ENCODE data around the gene FASTK. TPM values are rescaled to one million over a fixed set of nuclear protein-coding genes. Genes with fewer than 3 reads are reported as not detected.

Gene FASTK
- total RNA-seq, 4 donors from 2014 or later: 121 to 241 (median 144) TPM

GRCh38 chr7:151082141-151083070 lies 1.8 kb upstream of the FASTK start:
- Histone ChIP-seq H3K4me1 (peaks cover 33 to 60% (median 47%) of the 10 kb centered on the region in 4 donors), H3K9me3 (no peaks in the 10 kb centered on the region), H3K27ac (peak overlapping the region; percentile 93 to 98 (median 97)), H3K27me3 (no peaks in the 10 kb centered on the region), H3K36me3 (no peaks in the 10 kb centered on the region), H3K4me3 (peak overlapping the region; percentile 58 to 88 (median 83))
- DNase-seq: no peak
- TF ChIP-seq POLR2AphosphoS5 (IDR thresholded peaks at IDR 0.05) (no peak), EP300 (IDR thresholded peaks at IDR 0.05; ENCODE audit: low read depth) (no peak), POLR2A (IDR thresholded peaks at IDR 0.05) (no peak)
- TF ChIP-seq, protein P1, sequence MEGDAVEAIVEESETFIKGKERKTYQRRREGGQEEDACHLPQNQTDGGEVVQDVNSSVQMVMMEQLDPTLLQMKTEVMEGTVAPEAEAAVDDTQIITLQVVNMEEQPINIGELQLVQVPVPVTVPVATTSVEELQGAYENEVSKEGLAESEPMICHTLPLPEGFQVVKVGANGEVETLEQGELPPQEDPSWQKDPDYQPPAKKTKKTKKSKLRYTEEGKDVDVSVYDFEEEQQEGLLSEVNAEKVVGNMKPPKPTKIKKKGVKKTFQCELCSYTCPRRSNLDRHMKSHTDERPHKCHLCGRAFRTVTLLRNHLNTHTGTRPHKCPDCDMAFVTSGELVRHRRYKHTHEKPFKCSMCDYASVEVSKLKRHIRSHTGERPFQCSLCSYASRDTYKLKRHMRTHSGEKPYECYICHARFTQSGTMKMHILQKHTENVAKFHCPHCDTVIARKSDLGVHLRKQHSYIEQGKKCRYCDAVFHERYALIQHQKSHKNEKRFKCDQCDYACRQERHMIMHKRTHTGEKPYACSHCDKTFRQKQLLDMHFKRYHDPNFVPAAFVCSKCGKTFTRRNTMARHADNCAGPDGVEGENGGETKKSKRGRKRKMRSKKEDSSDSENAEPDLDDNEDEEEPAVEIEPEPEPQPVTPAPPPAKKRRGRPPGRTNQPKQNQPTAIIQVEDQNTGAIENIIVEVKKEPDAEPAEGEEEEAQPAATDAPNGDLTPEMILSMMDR (IDR thresholded peaks at IDR 0.05): no peak
- 0 to 28% methylated on average over 7 to 20 of the region's 42 CpGs for WGBS, 2 donors (ENCODE audit: low coverage in 1 of 2)
- intact Hi-C loops (cut with DNase I; ENCODE audit: low total_unique reads): no loop called here
- in situ Hi-C loops (cut with MboI; ENCODE audit: low pct_ligation_motif_present in 1 of 4, low pct_unique_long_range_greater_than_20kb in 1 of 4, low sequenced_read_pairs in 3 of 4): no loop called here

DNA sequence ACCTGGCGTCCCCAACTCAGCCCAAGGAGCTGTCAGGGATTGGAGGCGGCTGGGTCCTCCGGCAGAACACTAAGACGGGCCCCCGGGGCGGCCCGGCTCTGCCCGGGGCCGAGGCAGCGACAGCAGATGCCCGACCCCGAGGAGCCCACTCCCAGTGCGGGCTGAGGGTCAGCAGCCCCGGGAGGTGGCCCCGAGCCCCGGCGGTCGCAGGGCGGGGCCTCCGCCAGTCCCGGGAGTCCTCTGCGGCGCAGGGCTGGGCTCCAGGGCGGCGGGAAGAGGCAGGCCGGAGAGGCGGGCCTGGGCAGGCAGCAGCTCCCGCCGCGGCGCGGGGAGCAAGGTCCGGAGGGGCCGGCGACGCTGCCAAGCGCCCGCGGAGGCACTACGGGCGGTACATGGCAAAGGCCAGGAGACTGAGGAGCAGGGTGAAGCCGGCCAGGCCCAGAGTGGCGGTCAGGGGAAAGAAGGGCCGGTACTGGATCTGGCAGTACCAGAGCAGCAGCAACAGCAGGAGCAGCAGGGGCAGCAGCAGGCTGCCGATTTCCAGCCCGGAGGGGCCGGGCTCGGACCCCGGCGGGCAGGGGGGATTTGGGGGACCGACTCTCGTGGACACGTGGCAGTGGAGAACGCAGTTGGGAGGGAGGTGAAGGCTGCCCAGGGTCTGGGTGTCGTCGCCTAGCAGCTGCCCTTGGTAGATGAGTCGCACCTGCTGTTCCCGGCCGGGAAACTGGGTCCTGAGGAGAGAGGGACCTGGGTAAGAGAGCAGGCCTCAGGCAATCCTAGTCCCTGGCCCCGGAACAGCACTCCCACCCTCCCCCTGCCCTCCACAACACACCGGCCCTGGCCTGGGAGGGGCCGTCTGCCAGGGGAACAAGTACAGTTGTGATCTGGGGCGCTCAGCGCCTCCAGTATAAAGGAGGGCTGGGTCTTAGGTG lies 827 bp upstream of the FASTK start:
- H3K9me3 ChIP-seq: no peaks in the 10 kb centered on the region
- H3K36me3 ChIP-seq: no peaks in the 10 kb centered on the region
- no peaks in the 10 kb centered on the region for H3K27me3 ChIP-seq
- in situ Hi-C loops (cut with MboI; ENCODE audit: low pct_ligation_motif_present in 1 of 4, low pct_unique_long_range_greater_than_20kb in 1 of 4, low sequenced_read_pairs in 3 of 4): no loop called here
- WGBS, 2 donors (ENCODE audit: low coverage in 1 of 2): 0 to 41% methylated on average over 7 to 45 of the region's 64 CpGs
- H3K27ac ChIP-seq: peak overlapping the region; percentile 93 to 98 (median 97)
- no peak for TF ChIP-seq POLR2AphosphoS5 (IDR thresholded peaks at IDR 0.05)
- no peak for TF ChIP-seq EP300 (IDR thresholded peaks at IDR 0.05; ENCODE audit: low read depth)
- TF ChIP-seq POLR2A (IDR thresholded peaks at IDR 0.05): no peak
- TF ChIP-seq, protein P1 (IDR thresholded peaks at IDR 0.05): no peak
- peak overlapping the region; percentile 28 to 88 (median 80) for H3K4me3 ChIP-seq
- intact Hi-C loops (cut with DNase I; ENCODE audit: low total_unique reads): no loop called here
- DNase-seq: peak; percentile 59
- peaks cover 33 to 62% (median 45%) of the 10 kb centered on the region in 4 donors for H3K4me1 ChIP-seq

GRCh38 chr7:151080067-151080521 lies 515 bp downstream of the FASTK start:
- intact Hi-C loops (cut with DNase I; ENCODE audit: low total_unique reads) (no loop called here), in situ Hi-C loops (cut with MboI; ENCODE audit: low pct_ligation_motif_present in 1 of 4, low pct_unique_long_range_greater_than_20kb in 1 of 4, low sequenced_read_pairs in 3 of 4) (no loop called here)
- TF ChIP-seq, protein P1 (IDR thresholded peaks at IDR 0.05): peak in 1 of 5 experiments; percentile 42
- TF ChIP-seq POLR2A (IDR thresholded peaks at IDR 0.05) (no peak), POLR2AphosphoS5 (IDR thresholded peaks at IDR 0.05) (no peak)
- 2% methylated on average over 27 of the region's 31 CpGs; no CpG with 5 or more reads in 1 of the 2 donors for WGBS, 2 donors (ENCODE audit: low coverage in 1 of 2)
- H3K27ac ChIP-seq: peak overlapping the region; percentile 93 to 98 (median 97)
- DNase-seq: no peak
- H3K27me3 ChIP-seq: no peaks in the 10 kb centered on the region
- H3K36me3 ChIP-seq: peaks cover 0 to 4% (median 1%) of the 10 kb centered on the region in 4 donors
- H3K4me1 ChIP-seq: peaks cover 26 to 53% (median 39%) of the 10 kb centered on the region in 4 donors
- H3K4me3 ChIP-seq: peak overlapping the region; percentile 79 to 88 (median 80)
- H3K9me3 ChIP-seq: no peaks in the 10 kb centered on the region
